Epithelial cell of proximal tubule (primary cell): ENCODE data around the gene LAPTM5. TPM values are rescaled to one million over a fixed set of nuclear protein-coding genes. Genes with fewer than 3 reads are reported as not detected.

Source experiments
- DNase-seq: peaks from one replicate; pipeline ENCODE4 v3.0.0-alpha.2; 2011; ENCODE audit warnings: low read depth
- H3K4me3 ChIP-seq: 2 replicates; pipeline ENCODE4 v1.5.1; 2011; ENCODE audit warnings: low read depth, mild to moderate bottlenecking, low read length
- total RNA-seq: library from RNA; depleted of rRNA; stranded (reverse); fragments of >200 nt; gene quantifications from 2 replicates; pipeline ENCODE4 v1.2.3, GENCODE V29; 2015
- TF ChIP-seq, protein P1 (sequence below): conservative IDR thresholded peaks from 2 replicates; pipeline ENCODE4 v1.5.1; 2012; ENCODE audit warnings: low read depth, mild to moderate bottlenecking, low read length

Gene LAPTM5
- total RNA-seq, 1 donor from 2014 or later: 2.4 TPM

DNA sequence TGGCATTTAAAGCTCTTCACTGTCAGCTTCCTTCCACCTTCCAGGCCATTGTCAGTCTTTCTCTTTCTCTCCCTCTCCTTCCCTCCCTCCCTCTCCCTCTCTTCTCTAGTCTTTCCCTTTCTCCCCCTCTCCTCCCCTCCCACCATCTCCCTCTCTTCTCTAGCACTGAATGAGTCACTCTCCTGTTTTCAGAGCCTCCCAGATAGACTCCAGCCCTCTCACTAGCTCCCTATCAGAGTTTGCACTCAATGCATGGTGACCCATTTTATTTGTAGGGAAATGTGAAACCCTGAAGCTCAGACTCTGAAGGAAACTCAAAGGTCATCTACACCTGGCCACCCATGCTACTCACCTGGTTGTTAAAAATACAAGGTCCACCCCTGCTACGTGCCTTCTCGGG lies 29.8 kb downstream of the LAPTM5 start:
- TF ChIP-seq, protein P1, sequence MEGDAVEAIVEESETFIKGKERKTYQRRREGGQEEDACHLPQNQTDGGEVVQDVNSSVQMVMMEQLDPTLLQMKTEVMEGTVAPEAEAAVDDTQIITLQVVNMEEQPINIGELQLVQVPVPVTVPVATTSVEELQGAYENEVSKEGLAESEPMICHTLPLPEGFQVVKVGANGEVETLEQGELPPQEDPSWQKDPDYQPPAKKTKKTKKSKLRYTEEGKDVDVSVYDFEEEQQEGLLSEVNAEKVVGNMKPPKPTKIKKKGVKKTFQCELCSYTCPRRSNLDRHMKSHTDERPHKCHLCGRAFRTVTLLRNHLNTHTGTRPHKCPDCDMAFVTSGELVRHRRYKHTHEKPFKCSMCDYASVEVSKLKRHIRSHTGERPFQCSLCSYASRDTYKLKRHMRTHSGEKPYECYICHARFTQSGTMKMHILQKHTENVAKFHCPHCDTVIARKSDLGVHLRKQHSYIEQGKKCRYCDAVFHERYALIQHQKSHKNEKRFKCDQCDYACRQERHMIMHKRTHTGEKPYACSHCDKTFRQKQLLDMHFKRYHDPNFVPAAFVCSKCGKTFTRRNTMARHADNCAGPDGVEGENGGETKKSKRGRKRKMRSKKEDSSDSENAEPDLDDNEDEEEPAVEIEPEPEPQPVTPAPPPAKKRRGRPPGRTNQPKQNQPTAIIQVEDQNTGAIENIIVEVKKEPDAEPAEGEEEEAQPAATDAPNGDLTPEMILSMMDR: no peak
- DNase-seq: no peak
- no peak overlapping the region for H3K4me3 ChIP-seq

DNA sequence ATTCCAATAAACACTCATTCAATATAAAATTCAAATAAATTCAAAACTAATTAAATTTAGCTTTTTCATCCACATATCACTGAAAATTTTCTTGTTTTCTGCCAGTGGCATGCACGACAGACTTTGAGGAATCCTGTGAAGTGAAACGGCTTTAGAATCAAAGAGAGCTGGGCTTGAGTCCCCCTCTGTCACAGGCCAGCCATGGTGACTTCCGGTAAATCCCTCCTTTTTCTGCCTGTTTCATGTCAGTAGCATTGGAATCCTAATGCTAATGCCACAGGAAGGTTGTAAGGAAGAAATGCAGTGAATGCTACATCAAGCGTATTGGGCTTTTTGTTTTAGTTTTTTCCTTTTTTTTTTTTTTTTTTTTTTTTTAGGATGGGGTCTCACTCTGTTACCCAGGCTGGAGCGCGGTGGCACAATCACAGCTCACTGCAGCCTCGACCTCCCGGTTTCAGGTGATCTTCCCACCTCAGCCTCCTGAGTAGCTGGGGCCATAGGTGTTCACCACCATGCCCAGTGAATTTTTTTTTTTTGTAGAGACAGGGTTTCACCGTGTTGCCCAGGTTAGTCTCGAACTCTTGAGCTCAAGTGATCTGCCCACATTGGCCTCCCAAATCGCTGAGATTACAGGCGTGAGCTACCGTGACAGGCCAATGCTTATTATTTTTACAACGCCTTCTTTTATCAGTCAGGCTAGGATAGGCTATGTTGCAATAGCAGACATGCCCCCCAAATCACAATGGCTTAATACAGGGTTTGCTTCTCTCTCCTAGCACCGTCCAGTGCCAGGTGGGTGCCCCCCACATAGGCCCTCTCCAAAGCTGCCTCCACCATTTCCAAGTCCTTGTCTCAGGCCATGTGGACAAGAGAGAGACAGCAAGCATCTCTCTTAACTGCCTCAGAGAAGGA lies 30.5 kb downstream of the LAPTM5 start:
- DNase-seq: no peak
- H3K4me3 ChIP-seq: no peak overlapping the region

GRCh38 chr1:30726236-30726635 lies 31.3 kb downstream of the LAPTM5 start:
- no peak for DNase-seq
- TF ChIP-seq, protein P1: no peak
- H3K4me3 ChIP-seq: no peak overlapping the region

More for the DNA sequence above, 30.5 kb downstream of the LAPTM5 start:
- TF ChIP-seq, protein P1: no peak

- DNase-seq: no peak
- H3K4me3 ChIP-seq: no peak overlapping the region
- TF ChIP-seq, protein P1: no peak
Measured at GRCh38 chr1:30725450-30726095, 32.0 kb downstream of the LAPTM5 start.

- no peak for DNase-seq
- TF ChIP-seq, protein P1: no peak
- no peak overlapping the region for H3K4me3 ChIP-seq
Measured at GRCh38 chr1:30724655-30725421, 32.7 kb downstream of the LAPTM5 start.

- TF ChIP-seq, protein P1: peak; percentile 50
- no peak for DNase-seq
- H3K4me3 ChIP-seq: no peak overlapping the region
Measured at GRCh38 chr1:30724175-30724574, 33.4 kb downstream of the LAPTM5 start.
